DOHH2 (cell line): Measurements from ENCODE around the gene CTTNBP2NL.
"Not testable (repeated sequence)": the region's sequence is repeated elsewhere in the genome, so short reads cannot be mapped to it uniquely, and the experiment has no call there.

ENCODE experiments used
- H3F3A ChIP-seq: fragments of 200-600 bp; sonication (generic), shearing (Covaris generic); 2 replicates; pipeline ENCODE4 v1.6.0; 2016; ENCODE audit warnings: antibody characterized with exemption, mild to moderate bottlenecking; ENCODE audit not compliant: control insufficient read depth, insufficient read depth
- H3K27ac ChIP-seq: fragments of 200-600 bp; sonication (generic); 2 replicates; pipeline ENCODE4 v1.5.1; 2014; ENCODE audit warnings: low read depth, mild to moderate bottlenecking, low read length, moderate library complexity
- H3K27me3 ChIP-seq: fragments of 200-600 bp; sonication (generic); 2 replicates; pipeline ENCODE4 v1.6.1; 2014; ENCODE audit warnings: mild to moderate bottlenecking, low read length, mixed read lengths; ENCODE audit not compliant: control insufficient read depth
- H3K36me3 ChIP-seq: fragments of 200-600 bp; sonication (generic); 2 replicates; pipeline ENCODE4 v1.6.1; 2014; ENCODE audit warnings: mild to moderate bottlenecking, low read length, moderate library complexity, mixed read lengths; ENCODE audit not compliant: control insufficient read depth
- H3K4me1 ChIP-seq: fragments of 200-600 bp; sonication (generic); 2 replicates; pipeline ENCODE4 v1.6.1; 2014; ENCODE audit warnings: mild to moderate bottlenecking, low read length, mixed read lengths; ENCODE audit not compliant: control insufficient read depth
- H3K4me2 ChIP-seq: fragments of 200-600 bp; sonication (generic); 2 replicates; pipeline ENCODE4 v1.6.0; 2014; ENCODE audit warnings: mild to moderate bottlenecking, low read length, moderate library complexity
- H3K4me3 ChIP-seq: fragments of 200-600 bp; sonication (generic); 2 replicates; pipeline ENCODE4 v1.5.1; 2014; ENCODE audit warnings: mild to moderate bottlenecking, low read length, mixed read lengths
- H3K79me2 ChIP-seq: fragments of 200-600 bp; sonication (generic); 2 replicates; pipeline ENCODE4 v1.6.1; 2014; ENCODE audit warnings: mild to moderate bottlenecking, low read length, mixed read lengths; ENCODE audit not compliant: control insufficient read depth
- H3K9me2 ChIP-seq: fragments of 200-600 bp; sonication (generic); replicated peaks from 2 replicates; pipeline ENCODE4 v1.6.1; 2014; ENCODE audit warnings: mild to moderate bottlenecking, low read length, mixed read lengths; ENCODE audit not compliant: control insufficient read depth
- H3K9me3 ChIP-seq: fragments of 200-600 bp; sonication (generic); 2 replicates; pipeline ENCODE4 v1.6.1; 2014; ENCODE audit warnings: antibody characterized with exemption, low read length, mixed read lengths; ENCODE audit not compliant: control insufficient read depth, insufficient read depth
- H4K20me1 ChIP-seq: fragments of 200-600 bp; sonication (generic); 2 replicates; pipeline ENCODE4 v1.6.0; 2014; ENCODE audit warnings: low read depth, mild to moderate bottlenecking, antibody characterized with exemption, low read length, moderate library complexity; ENCODE audit not compliant: control insufficient read depth, insufficient read depth
- CTCF ChIP-seq: fragments of 200-600 bp; sonication (generic); IDR thresholded peaks from one replicate; pipeline ENCODE4 v1.5.1; 2014; ENCODE audit warnings: antibody characterized with exemption, mild to moderate bottlenecking, low read depth, low read length; ENCODE audit not compliant: poor library complexity, severe bottlenecking
- EZH2phosphoT487 ChIP-seq: fragments of 200-600 bp; sonication (generic); IDR thresholded peaks from 2 replicates; pipeline ENCODE4 v1.6.1; 2017; ENCODE audit warnings: borderline replicate concordance, mild to moderate bottlenecking, antibody characterized with exemption, low read length, moderate library complexity, mixed read lengths

Gene CTTNBP2NL

GRCh38 chr1:112448904-112449629, 53.1 kb downstream of the CTTNBP2NL start:
- H3F3A ChIP-seq = no peaks in the 10 kb centered on the region
- TF ChIP-seq CTCF (no peak), EZH2phosphoT487 (no peak)
- no peaks in the 10 kb centered on the region for H3K36me3 ChIP-seq
- no peak overlapping the region for H3K4me2 ChIP-seq
- no peaks in the 10 kb centered on the region for H3K4me1 ChIP-seq
- no peaks in the 10 kb centered on the region for H4K20me1 ChIP-seq
- H3K27me3 ChIP-seq = no peaks in the 10 kb centered on the region
- H3K9me2 ChIP-seq = no peaks in the 10 kb centered on the region
- no peak overlapping the region for H3K27ac ChIP-seq
- H3K9me3 ChIP-seq = no peaks in the 10 kb centered on the region
- H3K79me2 ChIP-seq = no peaks in the 10 kb centered on the region
- no peak overlapping the region for H3K4me3 ChIP-seq

- Histone ChIP-seq H3F3A (no peaks in the 10 kb centered on the region), H3K4me3 (no peak overlapping the region), H3K9me2 (no peaks in the 10 kb centered on the region), H3K36me3 (no peaks in the 10 kb centered on the region), H4K20me1 (no peaks in the 10 kb centered on the region), H3K27ac (no peak overlapping the region), H3K27me3 (no peaks in the 10 kb centered on the region), H3K4me1 (no peaks in the 10 kb centered on the region), H3K79me2 (no peaks in the 10 kb centered on the region), H3K9me3 (no peaks in the 10 kb centered on the region), H3K4me2 (no peak overlapping the region)
- no peak for TF ChIP-seq EZH2phosphoT487
- no peak for TF ChIP-seq CTCF
Measured at GRCh38 chr1:112449630-112449983, 53.6 kb downstream of the CTTNBP2NL start.

- H3K9me2 ChIP-seq = no peaks in the 10 kb centered on the region
- H3K27me3 ChIP-seq = no peaks in the 10 kb centered on the region
- H4K20me1 ChIP-seq = no peaks in the 10 kb centered on the region
- H3K4me3 ChIP-seq = no peak overlapping the region
- no peaks in the 10 kb centered on the region for H3K4me1 ChIP-seq
- TF ChIP-seq CTCF (no peak), EZH2phosphoT487 (no peak)
- no peak overlapping the region for H3K27ac ChIP-seq
- H3K79me2 ChIP-seq = no peaks in the 10 kb centered on the region
- no peaks in the 10 kb centered on the region for H3F3A ChIP-seq
- H3K36me3 ChIP-seq = no peaks in the 10 kb centered on the region
- H3K9me3 ChIP-seq = no peaks in the 10 kb centered on the region
- no peak overlapping the region for H3K4me2 ChIP-seq
Measured at GRCh38 chr1:112450773-112451172, 54.8 kb downstream of the CTTNBP2NL start.

- H3K4me2 ChIP-seq, H3K27me3 ChIP-seq, H3K4me1 ChIP-seq, H3K9me2 ChIP-seq, H3K9me3 ChIP-seq, H3K27ac ChIP-seq, H4K20me1 ChIP-seq, H3K79me2 ChIP-seq, H3F3A ChIP-seq, H3K4me3 ChIP-seq, H3K36me3 ChIP-seq: not testable (repeated sequence)
Measured at GRCh38 chr1:112451301-112451700, 55.3 kb downstream of the CTTNBP2NL start.
